HG03457 (cell line): ENCODE data around the gene COG4.

ENCODE experiments used
- ATAC-seq: cut with Tn5 transposase; IDR thresholded peaks from one replicate; pipeline ENCODE4 v1.9.1; 2021; ENCODE audit warnings: moderate number of reproducible peaks; ENCODE audit not compliant: unreplicated experiment

COG4 gene

GRCh38 chr16:70480127-70481105, 42.9 kb downstream of the COG4 start:
- ATAC-seq, result no peak

GRCh38 chr16:70478912-70479341, 44.4 kb downstream of the COG4 start:
- ATAC-seq, result no peak

GRCh38 chr16:70478169-70478568, 45.2 kb downstream of the COG4 start:
- no peak for ATAC-seq

GRCh38 chr16:70476272-70477020, 46.9 kb downstream of the COG4 start:
- ATAC-seq, result peak; percentile 70

GRCh38 chr16:70475054-70475871, 48.1 kb downstream of the COG4 start:
- ATAC-seq, result no peak

GRCh38 chr16:70474320-70475053, 48.9 kb downstream of the COG4 start:
- no peak for ATAC-seq

- ATAC-seq, result no peak
Observed at GRCh38 chr16:70473446-70474319, 49.7 kb downstream of the COG4 start.

- no peak for ATAC-seq
Observed at GRCh38 chr16:70472786-70473433, 50.4 kb downstream of the COG4 start.

GRCh38 chr16:70470927-70471341, 52.4 kb downstream of the COG4 start:
- no peak for ATAC-seq

- ATAC-seq, result no peak
Observed at GRCh38 chr16:70470141-70470926, 53.0 kb downstream of the COG4 start.

- ATAC-seq, result no peak
Observed at GRCh38 chr16:70468776-70469525, 54.4 kb downstream of the COG4 start.

- ATAC-seq, result no peak
Observed at GRCh38 chr16:70467608-70468007, 55.7 kb downstream of the COG4 start.

GRCh38 chr16:70467113-70467512, 56.2 kb downstream of the COG4 start:
- ATAC-seq, result no peak

- ATAC-seq, result no peak
Observed at GRCh38 chr16:70466805-70467076, 56.6 kb downstream of the COG4 start.

GRCh38 chr16:70465999-70466804, 57.2 kb downstream of the COG4 start:
- ATAC-seq, result no peak

- ATAC-seq, result no peak
Observed at GRCh38 chr16:70463235-70463634, 60.1 kb downstream of the COG4 start.
